ENCODE data around the gene SIL1. TPM values are rescaled to one million over a fixed set of nuclear protein-coding genes. Genes with fewer than 3 reads are reported as not detected.
"Not testable (repeated sequence)": the region's sequence is repeated elsewhere in the genome, so short reads cannot be mapped to it uniquely, and the experiment has no call there.

Gene SIL1
- polyA plus RNA-seq, 4 donors, result 21.6 to 68.2 (median 35.4) TPM

- Histone ChIP-seq H3K27ac (ENCODE audit: low read depth in 1 of 3, low read length in 2 of 3) (peak overlapping the region in 1 of 3 donors; percentile 19), H3K4me1 (ENCODE audit: control insufficient read depth in 3 of 3, insufficient read depth in 2 of 3, low read depth in 1 of 3, low read length in 2 of 3) (peaks cover 0 to 12% (median 3%) of the 10 kb centered on the region in 3 donors), H3K27me3 (ENCODE audit: control insufficient read depth in 3 of 3, insufficient read depth in 3 of 3, low read length in 3 of 3) (no peaks in the 10 kb centered on the region), H3K36me3 (ENCODE audit: control insufficient read depth in 3 of 3, insufficient read depth in 2 of 3, low read depth in 1 of 3, low read length in 3 of 3) (peaks cover 0 to 3% (median 2%) of the 10 kb centered on the region in 3 donors), H3K4me3 (ENCODE audit: low read depth in 1 of 3, low read length in 3 of 3) (no peak overlapping the region), H3K9me3 (ENCODE audit: control insufficient read depth in 2 of 2, insufficient read depth in 1 of 2, low read depth in 1 of 2, low read length in 1 of 2) (no peaks in the 10 kb centered on the region)
- DNase-seq (no peak), FAIRE-seq (no peak)
- WGBS, 3 donors, result 35 to 39% (median 38%) methylated on average over 1 of the region's 1 CpG
Measured at GRCh38 chr5:139185589-139185988, 12.6 kb downstream of the SIL1 start.

- H3K9me3 ChIP-seq (ENCODE audit: control insufficient read depth in 2 of 2, insufficient read depth in 1 of 2, low read depth in 1 of 2, low read length in 1 of 2), result no peaks in the 10 kb centered on the region
- peaks cover 0 to 3% (median 2%) of the 10 kb centered on the region in 3 donors for H3K36me3 ChIP-seq (ENCODE audit: control insufficient read depth in 3 of 3, insufficient read depth in 2 of 3, low read depth in 1 of 3, low read length in 3 of 3)
- FAIRE-seq (no peak), DNase-seq (no peak)
- H3K4me1 ChIP-seq (ENCODE audit: control insufficient read depth in 3 of 3, insufficient read depth in 2 of 3, low read depth in 1 of 3, low read length in 2 of 3), result peaks cover 0 to 9% (median 8%) of the 10 kb centered on the region in 3 donors
- no peak overlapping the region for H3K27ac ChIP-seq (ENCODE audit: low read depth in 1 of 3, low read length in 2 of 3)
- WGBS, 3 donors, result 32 to 72% (median 65%) methylated on average over 2 of the region's 2 CpGs
- H3K27me3 ChIP-seq (ENCODE audit: control insufficient read depth in 3 of 3, insufficient read depth in 3 of 3, low read length in 3 of 3), result no peaks in the 10 kb centered on the region
- H3K4me3 ChIP-seq (ENCODE audit: low read depth in 1 of 3, low read length in 3 of 3), result no peak overlapping the region
Measured at GRCh38 chr5:139183502-139183901, 14.7 kb downstream of the SIL1 start.

GRCh38 chr5:139182528-139183296 is 15.5 kb downstream of the SIL1 start:
- H3K36me3 ChIP-seq (ENCODE audit: control insufficient read depth in 3 of 3, insufficient read depth in 2 of 3, low read depth in 1 of 3, low read length in 3 of 3), result peaks cover 0 to 2% (median 2%) of the 10 kb centered on the region in 3 donors
- no peaks in the 10 kb centered on the region for H3K27me3 ChIP-seq (ENCODE audit: control insufficient read depth in 3 of 3, insufficient read depth in 3 of 3, low read length in 3 of 3)
- no peak overlapping the region for H3K27ac ChIP-seq (ENCODE audit: low read depth in 1 of 3, low read length in 2 of 3)
- no peak for DNase-seq
- H3K9me3 ChIP-seq (ENCODE audit: control insufficient read depth in 2 of 2, insufficient read depth in 1 of 2, low read depth in 1 of 2, low read length in 1 of 2), result no peaks in the 10 kb centered on the region
- WGBS, 3 donors, result 76 to 87% (median 86%) methylated on average over 4 of the region's 4 CpGs
- peaks cover 3 to 16% (median 4%) of the 10 kb centered on the region in 3 donors for H3K4me1 ChIP-seq (ENCODE audit: control insufficient read depth in 3 of 3, insufficient read depth in 2 of 3, low read depth in 1 of 3, low read length in 2 of 3)
- H3K4me3 ChIP-seq (ENCODE audit: low read depth in 1 of 3, low read length in 3 of 3), result no peak overlapping the region
- FAIRE-seq, result no peak

GRCh38 chr5:139181835-139182452 is 16.2 kb downstream of the SIL1 start:
- Histone ChIP-seq H3K9me3 (ENCODE audit: control insufficient read depth in 2 of 2, insufficient read depth in 1 of 2, low read depth in 1 of 2, low read length in 1 of 2) (no peaks in the 10 kb centered on the region), H3K4me3 (ENCODE audit: low read depth in 1 of 3, low read length in 3 of 3) (no peak overlapping the region), H3K36me3 (ENCODE audit: control insufficient read depth in 3 of 3, insufficient read depth in 2 of 3, low read depth in 1 of 3, low read length in 3 of 3) (peaks cover 0 to 2% (median 0%) of the 10 kb centered on the region in 3 donors), H3K4me1 (ENCODE audit: control insufficient read depth in 3 of 3, insufficient read depth in 2 of 3, low read depth in 1 of 3, low read length in 2 of 3) (peaks cover 3 to 17% (median 6%) of the 10 kb centered on the region in 3 donors), H3K27me3 (ENCODE audit: control insufficient read depth in 3 of 3, insufficient read depth in 3 of 3, low read length in 3 of 3) (no peaks in the 10 kb centered on the region), H3K27ac (ENCODE audit: low read depth in 1 of 3, low read length in 2 of 3) (no peak overlapping the region)
- DNase-seq (peak; percentile 65 to 68), FAIRE-seq (no peak)
- 26 to 58% (median 46%) methylated on average over 8 of the region's 8 CpGs for WGBS, 3 donors

GRCh38 chr5:139181322-139181730 is 16.8 kb downstream of the SIL1 start:
- Histone ChIP-seq H3K4me3 (ENCODE audit: low read depth in 1 of 3, low read length in 3 of 3) (no peak overlapping the region), H3K9me3 (ENCODE audit: control insufficient read depth in 2 of 2, insufficient read depth in 1 of 2, low read depth in 1 of 2, low read length in 1 of 2) (no peaks in the 10 kb centered on the region), H3K36me3 (ENCODE audit: control insufficient read depth in 3 of 3, insufficient read depth in 2 of 3, low read depth in 1 of 3, low read length in 3 of 3) (peaks cover 0 to 2% (median 0%) of the 10 kb centered on the region in 3 donors), H3K27me3 (ENCODE audit: control insufficient read depth in 3 of 3, insufficient read depth in 3 of 3, low read length in 3 of 3) (no peaks in the 10 kb centered on the region), H3K27ac (ENCODE audit: low read depth in 1 of 3, low read length in 2 of 3) (no peak overlapping the region), H3K4me1 (ENCODE audit: control insufficient read depth in 3 of 3, insufficient read depth in 2 of 3, low read depth in 1 of 3, low read length in 2 of 3) (peaks cover 3 to 17% (median 6%) of the 10 kb centered on the region in 3 donors)
- FAIRE-seq (no peak), DNase-seq (no peak)
- WGBS, 3 donors, result 45 to 57% (median 55%) methylated on average over 2 of the region's 2 CpGs

GRCh38 chr5:139180850-139181249 is 17.3 kb downstream of the SIL1 start:
- WGBS, 3 donors, result 14 to 41% (median 24%) methylated on average over 1 of the region's 1 CpG
- no peak for FAIRE-seq
- Histone ChIP-seq H3K27ac (ENCODE audit: low read depth in 1 of 3, low read length in 2 of 3) (no peak overlapping the region), H3K4me3 (ENCODE audit: low read depth in 1 of 3, low read length in 3 of 3) (no peak overlapping the region), H3K4me1 (ENCODE audit: control insufficient read depth in 3 of 3, insufficient read depth in 2 of 3, low read depth in 1 of 3, low read length in 2 of 3) (peaks cover 3 to 16% (median 6%) of the 10 kb centered on the region in 3 donors), H3K27me3 (ENCODE audit: control insufficient read depth in 3 of 3, insufficient read depth in 3 of 3, low read length in 3 of 3) (no peaks in the 10 kb centered on the region), H3K36me3 (ENCODE audit: control insufficient read depth in 3 of 3, insufficient read depth in 2 of 3, low read depth in 1 of 3, low read length in 3 of 3) (peaks cover 0 to 2% (median 0%) of the 10 kb centered on the region in 3 donors), H3K9me3 (ENCODE audit: control insufficient read depth in 2 of 2, insufficient read depth in 1 of 2, low read depth in 1 of 2, low read length in 1 of 2) (no peaks in the 10 kb centered on the region)
- no peak for DNase-seq

- DNase-seq; H3K27me3 ChIP-seq (ENCODE audit: control insufficient read depth in 3 of 3, insufficient read depth in 3 of 3, low read length in 3 of 3); H3K27ac ChIP-seq (ENCODE audit: low read depth in 1 of 3, low read length in 2 of 3); H3K9me3 ChIP-seq (ENCODE audit: control insufficient read depth in 2 of 2, insufficient read depth in 1 of 2, low read depth in 1 of 2, low read length in 1 of 2); H3K36me3 ChIP-seq (ENCODE audit: control insufficient read depth in 3 of 3, insufficient read depth in 2 of 3, low read depth in 1 of 3, low read length in 3 of 3); H3K4me3 ChIP-seq (ENCODE audit: low read depth in 1 of 3, low read length in 3 of 3); FAIRE-seq: not testable (repeated sequence)
- 73 to 76% (median 75%) methylated on average over 8 of the region's 8 CpGs for WGBS, 3 donors
- peaks cover 3 to 15% (median 6%) of the 10 kb centered on the region in 3 donors for H3K4me1 ChIP-seq (ENCODE audit: control insufficient read depth in 3 of 3, insufficient read depth in 2 of 3, low read depth in 1 of 3, low read length in 2 of 3)
Measured at GRCh38 chr5:139179778-139180513, 18.2 kb downstream of the SIL1 start.

- Histone ChIP-seq H3K4me1 (ENCODE audit: control insufficient read depth in 3 of 3, insufficient read depth in 2 of 3, low read depth in 1 of 3, low read length in 2 of 3) (peaks cover 3 to 15% (median 6%) of the 10 kb centered on the region in 3 donors), H3K36me3 (ENCODE audit: control insufficient read depth in 3 of 3, insufficient read depth in 2 of 3, low read depth in 1 of 3, low read length in 3 of 3) (peaks cover 0 to 2% (median 0%) of the 10 kb centered on the region in 3 donors), H3K9me3 (ENCODE audit: control insufficient read depth in 2 of 2, insufficient read depth in 1 of 2, low read depth in 1 of 2, low read length in 1 of 2) (peaks cover 0 to 5% of the 10 kb centered on the region in 2 donors), H3K27me3 (ENCODE audit: control insufficient read depth in 3 of 3, insufficient read depth in 3 of 3, low read length in 3 of 3) (no peaks in the 10 kb centered on the region), H3K27ac (ENCODE audit: low read depth in 1 of 3, low read length in 2 of 3) (no peak overlapping the region), H3K4me3 (ENCODE audit: low read depth in 1 of 3, low read length in 3 of 3) (no peak overlapping the region)
- DNase-seq (peak; percentile 32 to 44), FAIRE-seq (no peak)
- 27 to 60% (median 29%) methylated on average over 1 of the region's 1 CpG for WGBS, 3 donors
Measured at GRCh38 chr5:139178935-139179334, 19.2 kb downstream of the SIL1 start.
